Stimulated activated CD8-positive, alpha-beta memory T cell treated with anti-CD3 and anti-CD28 coated beads, Interleukin-12 subunit alpha, Interleukin-12 subunit beta, amount 100 ng/mL, for 24 hours (primary cell): ENCODE measurements around the gene SPINK5.

Source experiments
- DNase-seq: peaks from one replicate; pipeline ENCODE4 v3.0.0-alpha.2; 2020; ENCODE audit errors: extremely low read depth

The SPINK5 gene

GRCh38 chr5:148091991-148092964 lies 28.5 kb downstream of the SPINK5 start:
- DNase-seq = no peak

GRCh38 chr5:148094336-148094735 lies 30.6 kb downstream of the SPINK5 start:
- no peak for DNase-seq

GRCh38 chr5:148104226-148104625 lies 40.4 kb downstream of the SPINK5 start:
- no peak for DNase-seq

- DNase-seq = no peak
These were observed 43.8 kb downstream of the SPINK5 start for GRCh38 chr5:148107608-148108007.

GRCh38 chr5:148113243-148113642 lies 49.5 kb downstream of the SPINK5 start:
- no peak for DNase-seq

- DNase-seq = no peak
These were observed 56.5 kb downstream of the SPINK5 start for GRCh38 chr5:148120317-148120716.

- DNase-seq = no peak
These were observed 61.9 kb downstream of the SPINK5 start for GRCh38 chr5:148125641-148126040.

- DNase-seq = no peak
These were observed 71.6 kb downstream of the SPINK5 start for GRCh38 chr5:148135091-148136048.

- DNase-seq = no peak
These were observed 77.1 kb downstream of the SPINK5 start for GRCh38 chr5:148140846-148141245.

- DNase-seq = no peak
These were observed 77.9 kb downstream of the SPINK5 start for GRCh38 chr5:148141645-148142044.

- no peak for DNase-seq
These were observed 82.1 kb downstream of the SPINK5 start for GRCh38 chr5:148145916-148146315.

GRCh38 chr5:148146487-148146886 lies 82.7 kb downstream of the SPINK5 start:
- no peak for DNase-seq

GRCh38 chr5:148147415-148147814 lies 83.6 kb downstream of the SPINK5 start:
- DNase-seq = no peak

- DNase-seq = no peak
These were observed 88.1 kb downstream of the SPINK5 start for GRCh38 chr5:148151872-148152271.

- no peak for DNase-seq
These were observed 89.0 kb downstream of the SPINK5 start for GRCh38 chr5:148152781-148153180.

GRCh38 chr5:148156609-148157008 lies 92.8 kb downstream of the SPINK5 start:
- no peak for DNase-seq

- DNase-seq = no peak
These were observed 98.3 kb downstream of the SPINK5 start for GRCh38 chr5:148162038-148162437.

GRCh38 chr5:148163345-148163744 lies 99.6 kb downstream of the SPINK5 start:
- DNase-seq = no peak

- DNase-seq = no peak
These were observed 102.9 kb downstream of the SPINK5 start for GRCh38 chr5:148166550-148167283.

GRCh38 chr5:148168246-148168645 lies 104.5 kb downstream of the SPINK5 start, which contains the start of gene SPINK14:
Gene SPINK14 (plus strand): TSS chr5:148168546. CDS start chr5:148169733, 1,187 bp downstream.
- no peak for DNase-seq

- no peak for DNase-seq
These were observed 108.6 kb downstream of the SPINK5 start for GRCh38 chr5:148172377-148172776.

- no peak for DNase-seq
These were observed 112.7 kb downstream of the SPINK5 start for GRCh38 chr5:148176480-148176879.
